Stimulated activated CD4-positive, alpha-beta T cell treated with anti-CD3 and anti-CD28 coated beads, TNF-alpha, amount 100 ng/mL, for 24 hours (primary cell): ENCODE data around the gene CCDC182.

Source experiments
- DNase-seq, 3 experiments: peaks; one replicate each; pipeline ENCODE4 v3.0.0-alpha.2; 2020; ENCODE audit warnings: low read depth in 3 of 3

The CCDC182 gene

DNA sequence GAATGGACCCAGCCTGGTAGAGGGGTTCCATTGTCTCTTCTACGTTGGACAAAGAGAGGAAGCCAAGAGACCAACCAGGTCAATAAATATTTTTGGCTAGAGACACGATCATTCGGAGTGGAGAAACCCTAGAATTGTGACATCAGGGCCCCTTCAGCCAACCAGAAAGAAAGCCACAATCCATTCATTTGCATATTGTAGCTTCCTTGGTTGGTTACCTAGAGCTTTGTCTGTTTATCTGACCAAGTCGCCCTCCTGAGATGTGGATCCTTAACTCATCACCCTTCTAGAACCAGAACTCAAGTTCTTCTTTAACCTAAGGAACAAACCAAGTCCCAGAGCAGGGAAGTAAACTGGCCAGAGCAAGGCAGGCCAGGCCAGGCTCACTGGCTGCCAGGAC is at the start of gene CCDC182:
Gene CCDC182 (minus strand): TSS at position 58 of the 400 bp plus-strand sequence. CDS start 27 bp downstream, at position 31.
- DNase-seq: no peak

DNA sequence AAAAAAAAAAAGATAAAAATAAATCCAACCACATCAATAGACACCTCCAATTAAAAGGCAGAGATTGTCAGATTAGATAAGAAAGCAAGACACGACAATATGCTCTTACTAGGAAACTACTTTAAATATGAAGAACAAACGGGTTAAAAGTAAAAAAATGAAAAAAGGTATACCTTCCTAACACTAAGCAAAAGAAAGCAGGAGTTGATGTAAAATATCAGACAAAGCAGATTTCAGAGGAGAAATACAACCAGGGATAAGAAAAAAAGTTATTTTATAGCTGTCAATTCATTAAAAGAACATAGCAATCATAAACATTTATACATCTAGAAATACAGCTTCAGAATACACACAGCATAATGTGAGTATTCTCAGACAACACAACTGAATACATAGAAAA is 49.7 kb upstream of the CCDC182 start:
- DNase-seq: no peak

DNA sequence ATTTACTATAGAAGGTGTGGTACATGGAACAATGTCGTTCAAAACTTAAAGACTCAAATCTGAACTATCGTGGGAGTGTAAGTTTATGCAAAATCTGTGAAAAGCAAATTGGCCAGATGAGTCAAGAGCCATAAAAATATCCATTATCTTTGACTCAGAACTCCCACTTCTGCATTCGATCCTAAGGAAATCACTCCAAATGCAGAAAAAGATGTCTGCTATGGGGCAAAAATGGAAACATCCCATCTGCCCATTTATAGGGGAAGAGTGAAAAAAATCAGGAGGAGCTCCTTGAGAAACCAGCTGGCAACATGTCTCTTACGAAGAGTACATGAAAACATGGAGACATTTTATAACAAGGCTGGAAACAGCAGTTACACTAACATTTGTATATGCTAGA is 43.6 kb upstream of the CCDC182 start:
- no peak for DNase-seq

DNA sequence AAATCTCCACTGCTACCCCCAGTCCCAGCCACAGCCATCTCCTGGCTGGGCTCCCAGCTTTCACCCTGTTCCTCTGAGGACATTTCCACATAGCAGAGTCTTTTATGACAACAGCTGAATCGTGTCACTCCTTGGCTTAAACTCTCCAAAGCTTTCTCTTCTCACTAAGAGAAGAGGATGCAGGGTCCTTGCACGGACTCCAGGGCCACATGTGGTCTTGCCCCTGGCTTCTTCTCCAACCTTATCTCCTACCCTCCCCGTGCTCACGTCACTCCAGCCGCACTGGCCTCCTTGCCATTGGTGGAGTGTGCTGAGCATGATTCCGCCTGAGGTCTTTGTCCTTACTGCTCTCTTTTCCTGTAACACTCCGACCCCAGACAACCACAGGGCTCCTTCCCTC is 39.9 kb upstream of the CCDC182 start:
- DNase-seq: no peak

DNA sequence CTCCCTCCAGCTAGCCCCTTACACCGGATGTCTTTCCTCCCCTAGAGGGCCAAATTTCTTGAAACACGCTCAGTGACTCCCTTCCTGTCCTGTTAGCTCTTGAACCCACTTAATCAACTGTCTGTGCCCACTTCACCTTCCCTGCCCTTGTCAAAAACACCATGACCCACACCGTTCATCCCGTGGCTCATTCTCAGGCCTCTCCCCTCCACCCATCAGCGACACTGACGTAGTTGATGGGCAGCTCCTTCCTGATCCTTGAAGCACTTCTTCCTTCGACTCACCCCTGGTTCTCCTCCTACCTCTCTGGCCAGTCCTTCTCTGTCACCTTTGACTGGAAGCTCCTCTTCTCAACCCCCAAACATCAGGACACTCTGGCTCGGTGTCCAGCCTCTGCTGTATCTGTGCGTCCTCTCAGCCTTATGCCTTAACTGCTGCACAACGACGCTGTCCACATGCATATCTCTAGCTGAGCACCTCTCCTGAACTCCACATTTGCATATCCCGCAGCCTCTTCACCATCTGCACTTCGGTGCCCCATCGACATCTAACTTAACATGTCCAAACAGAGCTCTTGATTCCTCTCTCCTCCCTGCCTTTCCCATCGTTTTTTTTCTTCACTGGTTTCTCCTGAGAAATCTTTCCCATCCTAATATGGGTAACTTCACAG is 39.3 kb upstream of the CCDC182 start:
- no peak for DNase-seq

DNA sequence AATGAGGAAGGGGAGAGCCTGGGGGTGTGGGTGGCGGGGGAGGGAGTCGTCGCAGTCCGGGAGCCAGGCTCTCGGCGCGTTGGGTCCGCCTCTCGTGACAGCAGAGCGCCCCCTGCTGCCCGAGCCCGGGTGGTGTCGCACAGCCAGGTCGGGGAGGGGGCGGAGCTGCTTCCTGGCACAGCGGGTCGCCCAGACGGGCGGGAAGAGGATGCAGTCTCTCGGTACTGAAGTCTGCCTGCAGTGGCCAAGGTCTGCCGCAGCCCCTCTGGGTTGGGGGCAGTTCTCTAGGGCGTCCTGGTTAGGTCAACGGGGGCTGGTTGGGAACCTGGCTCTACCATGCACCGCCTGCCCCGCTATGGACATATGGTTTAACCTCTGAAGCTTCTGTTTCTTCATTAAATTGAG is 38.2 kb upstream of the CCDC182 start:
- DNase-seq: peak; percentile 48 to 80 (median 53)

DNA sequence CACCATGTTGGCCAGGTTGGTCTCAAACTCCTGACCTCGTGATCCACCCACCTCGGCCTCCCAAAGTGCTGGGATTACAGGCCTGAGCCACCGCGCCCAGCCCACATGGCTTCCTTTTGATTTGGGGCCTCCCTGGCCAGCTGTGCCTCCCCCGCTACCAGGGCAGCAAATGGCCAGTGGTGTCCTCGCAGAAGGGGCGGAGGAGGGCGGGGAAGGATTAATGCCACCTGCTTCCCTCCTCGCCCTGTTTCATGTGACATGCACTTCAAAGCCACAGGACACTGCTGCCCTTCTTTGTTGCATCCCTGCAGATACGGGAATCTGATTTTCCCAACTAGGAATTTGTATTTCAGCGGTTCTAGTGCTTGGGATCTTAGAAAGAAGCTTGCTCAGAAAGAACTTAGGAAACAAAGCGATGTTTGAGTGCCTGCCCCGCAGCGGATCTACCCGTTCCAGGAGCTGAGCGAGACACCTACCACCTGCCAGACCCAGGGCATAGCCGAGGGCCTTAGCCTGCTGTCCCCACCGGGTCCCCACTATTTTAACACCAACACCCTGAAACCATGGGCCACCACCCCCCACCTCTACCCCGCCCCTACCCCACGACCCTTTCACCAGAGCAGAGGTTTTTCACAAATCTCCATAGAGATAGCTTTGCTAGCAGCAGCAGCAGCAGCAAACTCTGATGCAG is 37.7 kb upstream of the CCDC182 start:
- DNase-seq: no peak

DNA sequence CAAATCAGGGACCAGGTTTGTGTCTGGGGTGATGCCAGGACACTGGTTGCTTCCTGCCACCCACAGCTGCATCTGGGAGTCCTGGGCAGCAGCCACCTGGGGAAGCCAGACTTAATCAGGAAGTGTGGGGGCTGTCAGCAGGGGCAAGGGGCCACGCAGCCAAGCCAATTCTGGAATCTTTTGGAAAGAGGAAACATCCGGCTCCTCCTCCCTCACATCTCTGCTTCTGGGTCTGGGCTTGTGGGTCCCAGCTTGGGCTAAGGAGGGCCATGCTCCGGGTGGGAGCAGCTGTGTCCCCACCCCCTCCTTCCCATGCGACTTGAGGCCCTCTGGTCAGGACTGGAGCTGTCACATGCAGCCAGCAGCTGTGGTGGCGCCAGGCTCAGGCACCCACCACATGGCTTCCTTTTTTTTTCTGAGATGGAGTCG is 37.0 kb upstream of the CCDC182 start:
- no peak for DNase-seq

DNA sequence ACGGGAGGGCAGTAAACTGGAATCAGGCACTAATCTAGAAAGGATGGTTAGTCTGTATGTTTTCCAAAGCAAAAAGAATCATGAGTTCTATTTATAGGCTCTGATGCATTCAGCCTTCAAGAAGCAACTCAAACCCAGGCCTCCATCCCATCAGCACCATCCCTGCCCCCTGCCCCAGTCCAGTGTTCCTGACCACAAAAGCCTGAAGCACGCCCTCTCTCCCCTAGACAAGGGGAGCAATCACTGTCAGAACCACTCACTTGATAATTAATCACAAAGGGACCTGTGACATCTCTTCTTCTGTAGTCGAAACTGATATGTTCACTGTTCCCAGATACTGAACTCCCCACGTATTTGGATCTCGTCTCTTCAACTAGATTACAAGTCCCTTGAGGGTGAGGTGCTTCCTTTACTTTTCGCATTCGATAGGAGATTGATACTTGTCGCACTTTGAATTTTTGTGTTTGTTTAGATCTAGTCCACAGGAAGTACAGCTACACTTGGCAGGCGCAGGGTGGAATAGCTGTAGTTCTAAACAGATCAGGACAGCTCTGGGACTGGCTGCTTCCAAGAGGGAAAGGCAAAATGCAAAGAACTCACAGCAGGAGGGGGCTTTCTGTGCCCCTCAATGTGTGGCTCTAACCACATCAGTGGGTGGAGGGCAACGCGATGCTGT is 36.4 kb upstream of the CCDC182 start:
- no peak for DNase-seq

DNA sequence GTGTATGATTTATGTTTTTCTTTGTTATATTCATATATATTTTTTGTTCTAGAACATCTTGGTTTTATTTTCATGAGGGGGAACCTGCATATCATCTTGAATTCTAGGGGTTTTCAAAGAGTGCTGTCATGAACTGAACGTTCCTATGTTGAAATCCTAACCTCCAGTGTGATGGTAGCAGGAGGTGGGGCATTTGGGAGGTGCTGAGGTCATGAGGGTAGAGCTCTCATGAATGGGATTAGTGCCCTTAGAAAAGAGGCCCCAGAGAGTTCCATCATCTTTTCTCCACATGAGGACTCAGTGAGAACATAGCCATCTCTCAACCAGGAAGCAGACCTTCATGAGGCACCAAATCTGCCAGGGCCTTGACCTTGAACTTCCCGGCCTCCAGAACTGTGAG is 34.6 kb upstream of the CCDC182 start:
- DNase-seq: no peak

DNA sequence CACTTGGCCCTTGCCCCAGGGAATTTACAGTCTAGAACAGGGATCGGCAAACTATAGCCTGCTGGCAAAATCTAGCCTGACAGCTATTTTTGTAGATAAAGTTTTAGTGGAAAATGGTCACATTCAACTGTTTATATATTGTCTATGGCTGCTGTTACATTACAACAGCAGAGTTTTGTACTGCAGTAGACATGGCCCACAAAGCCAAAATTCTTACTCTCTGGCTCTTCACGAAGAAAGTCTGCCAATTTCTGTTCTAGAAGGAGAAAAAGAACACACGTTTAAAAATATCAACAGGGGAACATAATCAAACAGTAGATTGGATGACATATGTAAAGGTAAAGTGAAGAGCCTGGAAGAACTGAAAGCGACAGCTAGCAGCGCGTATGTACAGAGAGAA is 33.2 kb upstream of the CCDC182 start:
- no peak for DNase-seq

DNA sequence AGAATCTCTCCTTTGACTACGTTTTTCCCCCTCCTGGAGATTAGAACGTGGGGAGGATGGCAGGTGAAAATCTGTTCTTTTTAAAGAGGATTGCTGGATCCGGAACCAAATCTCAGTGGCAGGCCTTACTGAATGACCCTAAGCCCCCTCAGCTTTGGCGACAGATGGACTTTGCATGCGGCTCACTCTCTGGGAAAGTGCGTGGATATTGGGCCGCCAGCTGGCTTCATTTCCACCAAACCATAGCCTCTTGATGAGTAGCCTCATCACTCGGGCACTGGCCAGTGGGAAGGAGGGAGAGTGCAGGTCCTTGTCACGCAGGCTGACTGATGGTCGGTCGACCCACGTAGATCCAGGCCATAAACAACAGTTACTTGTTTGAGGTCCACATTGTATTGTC is 31.3 kb upstream of the CCDC182 start:
- no peak for DNase-seq

DNA sequence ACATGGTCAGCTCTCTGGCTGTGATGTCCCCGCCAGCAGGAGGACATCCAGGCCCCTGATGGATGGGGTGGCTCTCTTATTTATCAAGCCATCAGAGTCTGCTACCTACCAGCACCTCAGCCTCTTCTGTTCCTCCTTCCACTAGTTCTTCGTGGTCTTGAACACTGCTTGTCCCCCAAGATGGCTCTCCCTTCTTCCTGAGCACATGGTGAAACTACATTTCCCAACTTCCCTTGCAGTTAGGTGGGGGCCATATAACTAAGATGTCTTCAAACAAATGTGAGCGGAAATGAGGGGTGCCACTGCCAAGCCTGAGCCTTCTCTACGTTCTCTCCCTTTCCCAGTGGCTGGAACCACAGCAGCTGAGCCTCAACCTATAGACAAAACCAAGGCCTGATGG is 29.8 kb upstream of the CCDC182 start:
- DNase-seq: no peak

DNA sequence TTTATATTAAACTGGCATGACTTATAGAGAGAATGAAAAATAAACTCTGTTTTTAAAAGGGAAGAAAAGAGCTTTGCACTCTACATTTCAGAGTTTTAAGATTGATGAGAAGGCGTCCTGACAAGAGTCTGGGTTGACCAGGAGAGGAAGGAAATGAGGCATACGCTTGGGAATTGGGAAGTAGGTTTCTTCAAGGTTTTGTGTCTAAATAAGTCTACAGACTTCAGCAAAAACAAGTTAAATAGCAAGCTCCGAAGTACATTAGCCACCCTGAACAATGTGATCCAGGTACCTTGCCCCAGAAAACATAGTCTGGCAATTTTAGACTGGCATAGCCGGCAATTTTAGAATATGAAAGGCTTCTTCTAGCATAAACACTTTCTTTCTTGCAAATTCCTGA is 28.5 kb upstream of the CCDC182 start:
- DNase-seq: no peak

DNA sequence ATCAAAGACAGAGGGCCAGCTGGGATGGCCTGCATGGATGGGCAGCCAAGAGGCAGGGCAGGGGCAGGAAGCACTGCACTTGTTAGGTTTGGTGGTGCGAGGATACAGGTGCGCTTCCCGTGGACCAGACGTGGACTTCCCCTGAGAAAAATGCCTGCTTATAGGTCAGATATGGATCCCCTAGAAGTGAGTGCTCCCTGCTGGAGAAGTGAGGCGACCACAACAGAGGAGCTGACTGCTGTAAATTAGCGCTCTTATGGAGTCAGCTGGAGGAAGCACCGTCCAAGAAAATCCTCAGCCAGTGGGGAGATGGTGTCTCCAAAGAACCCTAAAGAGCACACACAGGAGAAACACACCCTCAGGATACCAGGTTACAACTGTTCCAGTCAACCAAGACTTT is 27.7 kb upstream of the CCDC182 start:
- DNase-seq: no peak

DNA sequence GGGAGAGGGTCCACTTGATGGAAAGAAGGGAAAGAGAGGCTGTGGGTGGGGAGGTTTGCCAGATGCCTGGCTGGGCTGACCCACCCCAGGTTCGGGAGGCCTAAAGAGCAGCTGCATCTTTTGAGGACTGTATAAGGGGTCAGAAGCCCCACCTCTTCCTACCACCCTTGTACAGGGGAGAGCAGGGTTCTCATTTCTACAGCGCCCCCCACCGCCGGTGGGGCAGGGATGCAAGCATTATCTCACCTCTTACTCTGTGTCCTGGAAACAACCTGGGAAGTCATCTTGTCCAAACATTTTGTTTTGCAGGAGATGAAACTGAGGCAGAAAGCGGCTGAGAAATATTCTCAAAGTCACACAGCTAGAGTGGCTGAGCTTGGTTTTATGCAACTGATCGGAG is 22.5 kb upstream of the CCDC182 start:
- DNase-seq: no peak

DNA sequence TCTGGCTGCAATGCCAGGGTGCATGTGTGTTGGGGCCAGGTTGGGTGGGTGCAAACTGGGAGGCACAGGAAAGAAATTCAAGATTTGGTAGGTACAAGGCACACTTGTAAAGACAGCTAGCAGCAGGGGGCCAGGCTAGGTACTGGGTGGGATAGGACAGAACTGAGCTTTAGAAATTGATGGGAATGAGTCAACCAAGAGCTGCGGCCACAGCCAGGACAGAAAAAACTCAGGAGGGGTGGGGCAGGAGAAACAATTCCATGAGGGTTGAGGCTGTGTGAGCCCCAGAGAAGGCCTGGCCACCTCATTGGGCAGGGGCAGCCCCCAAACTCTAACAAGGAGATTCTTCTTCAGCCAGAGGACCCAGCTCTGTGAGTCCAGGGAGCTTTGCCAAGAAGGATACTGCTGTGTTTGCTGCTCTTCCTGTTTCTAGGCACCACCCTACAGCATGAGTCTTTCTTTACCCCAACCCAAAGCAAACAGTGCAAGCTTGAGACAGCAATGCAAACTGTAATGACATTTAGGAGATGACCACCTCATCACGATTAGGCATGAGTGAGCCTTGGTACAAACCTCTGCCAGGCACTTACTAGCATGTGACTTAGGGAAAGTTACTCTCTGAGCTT is 21.3 kb upstream of the CCDC182 start:
- DNase-seq: no peak

DNA sequence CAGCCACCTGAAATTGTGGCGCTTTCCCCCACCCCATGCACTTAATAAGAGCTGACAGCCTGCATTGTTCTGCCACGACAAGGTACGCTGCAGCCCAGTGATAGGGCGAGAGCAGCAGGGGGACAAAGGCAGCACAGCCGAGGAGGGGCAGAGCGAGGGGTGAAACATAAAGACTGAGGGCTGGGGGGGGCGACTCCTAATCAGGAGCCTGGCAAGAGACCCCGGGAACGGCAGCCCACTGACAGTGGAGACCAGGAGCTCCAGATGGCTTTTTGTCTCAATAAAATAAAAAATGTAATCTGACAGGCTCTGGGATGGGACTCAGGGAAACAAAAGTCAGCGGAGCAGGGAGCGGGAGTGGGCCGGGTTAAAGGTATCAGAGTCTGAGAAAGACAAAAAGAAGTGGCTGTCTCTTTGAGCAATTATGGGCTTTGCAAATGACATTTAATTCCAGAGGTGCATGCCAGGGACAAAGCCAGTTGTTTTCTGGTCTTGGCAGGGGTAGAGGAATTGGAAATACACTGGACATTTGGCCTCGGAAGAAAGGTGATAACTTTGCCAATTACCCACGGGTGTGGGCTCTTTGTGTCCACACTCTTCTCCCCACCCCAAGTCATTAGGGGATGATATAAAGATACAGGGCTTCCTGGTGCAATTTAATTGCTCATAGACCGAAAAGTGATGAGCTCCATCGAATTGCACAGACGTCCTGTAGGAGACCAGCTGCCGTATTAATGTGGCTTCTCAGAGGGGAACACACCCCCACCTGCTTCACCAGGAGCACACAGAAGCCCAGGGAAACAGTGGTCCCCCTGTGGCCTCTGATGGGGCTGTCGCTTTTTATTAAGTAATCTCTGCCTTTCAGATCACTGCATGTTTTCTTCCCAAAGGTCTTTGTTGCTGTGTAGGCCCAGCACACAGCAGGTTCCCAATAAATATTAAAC is 17.6 kb upstream of the CCDC182 start:
- DNase-seq: no peak

DNA sequence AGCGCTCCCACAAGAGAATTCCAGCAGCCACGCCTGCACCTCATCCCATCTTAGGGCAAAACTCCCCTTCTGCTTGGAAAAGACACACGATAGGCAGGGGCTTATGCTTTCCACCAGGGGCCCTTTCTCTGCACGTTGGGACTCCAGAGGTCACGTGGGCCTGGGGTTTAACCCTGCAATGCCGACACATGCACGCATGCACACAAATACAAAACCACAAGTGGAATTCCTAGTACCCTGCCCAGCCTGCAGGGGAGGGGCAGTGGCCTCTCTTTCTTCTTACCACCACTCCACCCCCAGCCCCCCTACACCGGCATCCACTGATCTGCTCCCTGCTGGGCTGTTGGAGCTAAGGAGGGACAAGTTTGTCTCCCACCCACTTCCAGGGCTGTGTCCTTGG is 16.8 kb upstream of the CCDC182 start:
- DNase-seq: no peak

DNA sequence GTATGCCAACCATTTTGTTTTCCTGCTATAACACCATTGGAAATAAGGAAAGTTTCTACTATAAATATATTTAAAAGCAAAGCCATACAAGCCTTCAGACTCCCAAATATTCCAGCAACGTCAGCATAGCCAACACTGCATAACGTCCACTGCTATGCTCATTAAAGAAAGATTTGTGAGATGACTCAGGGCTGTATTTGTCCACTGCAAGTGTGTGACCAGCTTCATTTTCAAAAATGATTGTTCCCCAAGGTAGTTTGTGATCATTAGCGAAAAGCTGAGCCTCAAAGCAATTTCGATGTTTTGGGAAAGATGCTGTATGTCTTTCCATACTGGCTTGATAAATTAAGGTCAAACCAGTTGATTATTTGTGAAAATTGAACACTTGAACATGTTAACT is 14.9 kb upstream of the CCDC182 start:
- DNase-seq: no peak

DNA sequence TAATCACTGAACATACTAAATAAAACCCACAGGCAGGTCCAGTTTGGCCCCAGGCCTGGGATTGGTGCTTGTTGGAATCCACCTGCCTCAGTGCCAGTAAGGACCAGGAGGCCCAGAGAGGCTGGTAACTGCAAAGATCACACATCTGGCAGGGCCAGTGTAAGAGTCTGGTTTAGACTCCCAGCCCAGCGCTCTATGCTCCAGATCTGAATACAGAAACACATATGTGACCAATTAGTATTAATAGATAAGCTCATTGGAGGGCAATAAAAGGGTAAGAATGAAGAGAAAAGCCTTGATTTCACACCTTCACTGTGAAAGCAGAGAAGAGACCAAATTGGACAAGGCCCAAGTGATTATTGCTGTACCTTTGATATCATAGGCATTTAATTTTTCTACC is 13.6 kb upstream of the CCDC182 start:
- DNase-seq: no peak

DNA sequence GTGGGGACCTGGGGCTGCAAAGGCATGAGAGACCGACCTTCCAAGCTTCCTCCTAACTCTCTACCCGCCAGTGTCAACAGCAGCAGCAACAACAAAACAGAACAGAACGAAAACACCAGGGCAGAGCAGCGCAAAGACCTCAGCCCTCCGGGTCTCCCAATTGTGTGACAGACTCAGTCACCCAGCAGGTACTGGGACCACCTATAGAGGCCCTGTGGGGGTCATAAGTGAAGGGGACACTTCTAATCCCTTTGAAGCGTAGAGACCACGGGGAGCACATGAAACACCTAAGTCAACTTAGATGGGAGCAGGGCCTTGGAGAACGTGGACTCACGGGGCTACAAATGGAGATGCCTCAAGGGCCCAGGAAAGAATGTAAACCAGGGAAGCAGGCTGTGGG is 12.6 kb upstream of the CCDC182 start:
- DNase-seq: no peak
